Umbilical cord (tissue), 2 donors: ENCODE results near the gene ZRANB1. TPM values are rescaled to one million over a fixed set of nuclear protein-coding genes. Genes with fewer than 3 reads are reported as not detected.

ENCODE experiments used
- DNase-seq: peaks from one replicate; pipeline ENCODE4 v3.0.0-alpha.2; 2015; ENCODE audit warnings: low spot score
- total RNA-seq: library from RNA; depleted of rRNA; stranded (reverse); fragments of >200 nt; gene quantifications from one replicate; pipeline ENCODE4 v1.2.3, GENCODE V29; 2014; ENCODE audit warnings: low replicate concordance; ENCODE audit not compliant: insufficient read depth

ZRANB1 gene
- total RNA-seq, 1 donor from 2014 or later, result 32.0 TPM

- DNase-seq, result no peak
Measured at GRCh38 chr10:125004571-125005311, 62.8 kb downstream of the ZRANB1 start.

GRCh38 chr10:125005312-125006187 is 63.6 kb downstream of the ZRANB1 start:
- no peak for DNase-seq

- no peak for DNase-seq
Measured at GRCh38 chr10:125006188-125006680, 64.3 kb downstream of the ZRANB1 start.

- peak; percentile 50 for DNase-seq
Measured at GRCh38 chr10:125006921-125007426, 65.1 kb downstream of the ZRANB1 start.

- no peak for DNase-seq
Measured at GRCh38 chr10:125007436-125007835, 65.5 kb downstream of the ZRANB1 start.

GRCh38 chr10:125008689-125009638 is 67.0 kb downstream of the ZRANB1 start:
- no peak for DNase-seq

- DNase-seq, result no peak
Measured at GRCh38 chr10:125009661-125010161, 67.8 kb downstream of the ZRANB1 start.

- DNase-seq, result no peak
Measured at GRCh38 chr10:125010362-125010761, 68.4 kb downstream of the ZRANB1 start.

- no peak for DNase-seq
Measured at GRCh38 chr10:125011171-125011925, 69.4 kb downstream of the ZRANB1 start.

GRCh38 chr10:125011926-125012705 is 70.2 kb downstream of the ZRANB1 start:
- peak; percentile 51 for DNase-seq

- DNase-seq, result no peak
Measured at GRCh38 chr10:125012851-125013528, 71.1 kb downstream of the ZRANB1 start.

GRCh38 chr10:125013529-125013872 is 71.6 kb downstream of the ZRANB1 start:
- DNase-seq, result no peak

GRCh38 chr10:125014086-125014830 is 72.3 kb downstream of the ZRANB1 start:
- no peak for DNase-seq

GRCh38 chr10:125014836-125015355 is 73.0 kb downstream of the ZRANB1 start:
- no peak for DNase-seq

- no peak for DNase-seq
Measured at GRCh38 chr10:125015356-125015944, 73.5 kb downstream of the ZRANB1 start.

GRCh38 chr10:125016123-125016522 is 74.2 kb downstream of the ZRANB1 start:
- DNase-seq, result no peak

- DNase-seq, result no peak
Measured at GRCh38 chr10:125016611-125017202, 74.8 kb downstream of the ZRANB1 start.
